HEK293 (cell line): Measurements from ENCODE around the gene CHD8.

Experiments
- GLIS1 ChIP-seq: fragments of 450-650 bp; formaldehyde crosslinking; IDR thresholded peaks from 2 replicates; pipeline ENCODE4 v1.5.1; 2016; ENCODE audit warnings: missing biosample characterization, missing genetic modification characterization
- SCRT2 ChIP-seq: fragments of 450-650 bp; formaldehyde crosslinking; IDR thresholded peaks from 2 replicates; pipeline ENCODE4 v1.5.1; 2016; ENCODE audit warnings: missing biosample characterization, missing genetic modification characterization
- TCF7L2 ChIP-seq: IDR thresholded peaks from 2 replicates; pipeline ENCODE4 v1.6.1; 2011; ENCODE audit warnings: low read depth, mild to moderate bottlenecking, inconsistent platforms, low read length, moderate library complexity, borderline replicate concordance
- ZBTB20 ChIP-seq: fragments of 450-650 bp; formaldehyde crosslinking; IDR thresholded peaks from 2 replicates; pipeline ENCODE4 v1.5.1; 2016; ENCODE audit warnings: missing biosample characterization, missing genetic modification characterization
- ZNF146 ChIP-seq: fragments of 450-650 bp; formaldehyde crosslinking; IDR thresholded peaks from 2 replicates; pipeline ENCODE4 v1.5.1; 2016; ENCODE audit warnings: missing biosample characterization, missing genetic modification characterization
- ZNF248 ChIP-seq: fragments of 450-650 bp; formaldehyde crosslinking; IDR thresholded peaks from 2 replicates; pipeline ENCODE4 v1.5.1; 2017; ENCODE audit warnings: missing biosample characterization, missing genetic modification characterization
- ZNF416 ChIP-seq: fragments of 450-650 bp; formaldehyde crosslinking; IDR thresholded peaks from 2 replicates; pipeline ENCODE4 v1.5.1; 2016; ENCODE audit warnings: missing biosample characterization, missing genetic modification characterization
- ZNF530 ChIP-seq: fragments of 450-650 bp; formaldehyde crosslinking; IDR thresholded peaks from 2 replicates; pipeline ENCODE4 v1.5.1; 2016; ENCODE audit warnings: low read depth, missing biosample characterization, missing genetic modification characterization
- ZNF571 ChIP-seq: fragments of 450-650 bp; formaldehyde crosslinking; IDR thresholded peaks from 2 replicates; pipeline ENCODE4 v1.5.0; 2017; ENCODE audit warnings: missing biosample characterization, missing genetic modification characterization
- TF ChIP-seq, protein P1 (sequence below): fragments of 450-650 bp; formaldehyde crosslinking; IDR thresholded peaks from 2 replicates; pipeline ENCODE4 v1.5.1; 2016; ENCODE audit warnings: missing biosample characterization, missing genetic modification characterization
- TF ChIP-seq, protein P2 (sequence below): fragments of 450-650 bp; formaldehyde crosslinking; IDR thresholded peaks from 2 replicates; pipeline ENCODE4 v1.5.1; 2016; ENCODE audit warnings: missing biosample characterization, missing genetic modification characterization, low read depth
- TF ChIP-seq, protein P3 (sequence below): fragments of 450-650 bp; formaldehyde crosslinking; IDR thresholded peaks from 2 replicates; pipeline ENCODE4 v1.5.1; 2016; ENCODE audit warnings: missing biosample characterization, missing genetic modification characterization
- TF ChIP-seq, protein P4 (sequence below): fragments of 450-650 bp; IDR thresholded peaks from 2 replicates; pipeline ENCODE4 v1.5.1; 2018; ENCODE audit warnings: missing biosample characterization, missing genetic modification characterization

DNA sequence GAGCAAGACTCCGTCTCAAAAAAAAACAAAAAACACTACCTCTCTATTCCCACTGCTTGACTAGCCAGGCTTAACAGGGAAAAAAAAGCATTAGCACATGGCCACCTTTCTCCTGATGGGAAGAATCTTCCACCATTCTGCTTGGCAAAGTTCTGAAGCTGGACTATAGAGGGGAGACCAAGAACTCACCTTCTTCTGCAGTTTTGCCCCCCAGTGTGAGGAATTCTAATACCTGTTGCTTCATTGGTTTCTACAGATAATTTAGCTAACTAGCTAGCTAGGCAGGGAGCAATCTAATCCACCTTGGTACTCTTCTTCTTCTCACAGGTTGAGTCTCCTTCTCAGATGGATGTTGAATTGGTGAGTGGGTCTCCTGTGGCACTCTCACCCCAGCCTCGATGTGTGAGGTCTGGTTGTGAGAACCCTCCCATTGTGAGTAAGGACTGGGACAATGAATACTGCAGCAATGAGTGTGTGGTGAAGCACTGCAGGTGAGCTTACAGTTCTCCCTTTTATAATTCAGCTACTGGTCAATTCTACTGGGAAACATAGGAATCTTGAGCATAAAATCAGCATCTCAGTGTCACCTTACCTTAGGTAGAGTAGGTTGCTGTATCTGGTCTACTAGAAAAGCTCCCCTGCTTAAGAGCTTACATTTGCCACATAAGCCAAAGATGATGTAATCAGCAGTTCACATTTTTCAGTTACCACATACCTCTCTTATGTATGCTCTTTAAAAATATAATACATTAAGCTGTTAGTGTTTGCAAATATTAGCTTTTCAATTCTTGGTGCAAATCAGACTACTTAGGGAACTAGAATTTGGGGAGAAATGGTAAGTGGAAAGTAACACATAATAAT is 39.2 kb upstream of the CHD8 start:
- TF ChIP-seq ZNF416: no peak
- TF ChIP-seq SCRT2 (tag by site-specific recombination): peak; percentile 87
- TF ChIP-seq, protein P1, sequence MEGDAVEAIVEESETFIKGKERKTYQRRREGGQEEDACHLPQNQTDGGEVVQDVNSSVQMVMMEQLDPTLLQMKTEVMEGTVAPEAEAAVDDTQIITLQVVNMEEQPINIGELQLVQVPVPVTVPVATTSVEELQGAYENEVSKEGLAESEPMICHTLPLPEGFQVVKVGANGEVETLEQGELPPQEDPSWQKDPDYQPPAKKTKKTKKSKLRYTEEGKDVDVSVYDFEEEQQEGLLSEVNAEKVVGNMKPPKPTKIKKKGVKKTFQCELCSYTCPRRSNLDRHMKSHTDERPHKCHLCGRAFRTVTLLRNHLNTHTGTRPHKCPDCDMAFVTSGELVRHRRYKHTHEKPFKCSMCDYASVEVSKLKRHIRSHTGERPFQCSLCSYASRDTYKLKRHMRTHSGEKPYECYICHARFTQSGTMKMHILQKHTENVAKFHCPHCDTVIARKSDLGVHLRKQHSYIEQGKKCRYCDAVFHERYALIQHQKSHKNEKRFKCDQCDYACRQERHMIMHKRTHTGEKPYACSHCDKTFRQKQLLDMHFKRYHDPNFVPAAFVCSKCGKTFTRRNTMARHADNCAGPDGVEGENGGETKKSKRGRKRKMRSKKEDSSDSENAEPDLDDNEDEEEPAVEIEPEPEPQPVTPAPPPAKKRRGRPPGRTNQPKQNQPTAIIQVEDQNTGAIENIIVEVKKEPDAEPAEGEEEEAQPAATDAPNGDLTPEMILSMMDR (tag by site-specific recombination): no peak
- no peak for TF ChIP-seq TCF7L2
- TF ChIP-seq, protein P2, sequence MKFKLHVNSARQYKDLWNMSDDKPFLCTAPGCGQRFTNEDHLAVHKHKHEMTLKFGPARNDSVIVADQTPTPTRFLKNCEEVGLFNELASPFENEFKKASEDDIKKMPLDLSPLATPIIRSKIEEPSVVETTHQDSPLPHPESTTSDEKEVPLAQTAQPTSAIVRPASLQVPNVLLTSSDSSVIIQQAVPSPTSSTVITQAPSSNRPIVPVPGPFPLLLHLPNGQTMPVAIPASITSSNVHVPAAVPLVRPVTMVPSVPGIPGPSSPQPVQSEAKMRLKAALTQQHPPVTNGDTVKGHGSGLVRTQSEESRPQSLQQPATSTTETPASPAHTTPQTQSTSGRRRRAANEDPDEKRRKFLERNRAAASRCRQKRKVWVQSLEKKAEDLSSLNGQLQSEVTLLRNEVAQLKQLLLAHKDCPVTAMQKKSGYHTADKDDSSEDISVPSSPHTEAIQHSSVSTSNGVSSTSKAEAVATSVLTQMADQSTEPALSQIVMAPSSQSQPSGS (tag by site-specific recombination): peak; percentile 63; the same call in 1 of the 2 replicates
- no peak for TF ChIP-seq GLIS1 (tag by site-specific recombination)
- TF ChIP-seq ZNF248 (tag by site-specific recombination): no peak
- TF ChIP-seq ZBTB20 (tag by site-specific recombination): no peak
- TF ChIP-seq, protein P3, sequence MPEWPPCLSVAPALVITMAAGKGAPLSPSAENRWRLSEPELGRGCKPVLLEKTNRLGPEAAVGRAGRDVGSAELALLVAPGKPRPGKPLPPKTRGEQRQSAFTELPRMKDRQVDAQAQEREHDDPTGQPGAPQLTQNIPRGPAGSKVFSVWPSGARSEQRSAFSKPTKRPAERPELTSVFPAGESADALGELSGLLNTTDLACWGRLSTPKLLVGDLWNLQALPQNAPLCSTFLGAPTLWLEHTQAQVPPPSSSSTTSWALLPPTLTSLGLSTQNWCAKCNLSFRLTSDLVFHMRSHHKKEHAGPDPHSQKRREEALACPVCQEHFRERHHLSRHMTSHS (tag by site-specific recombination): no peak
- no peak for TF ChIP-seq ZNF530 (tag by site-specific recombination)
- TF ChIP-seq, protein P4, sequence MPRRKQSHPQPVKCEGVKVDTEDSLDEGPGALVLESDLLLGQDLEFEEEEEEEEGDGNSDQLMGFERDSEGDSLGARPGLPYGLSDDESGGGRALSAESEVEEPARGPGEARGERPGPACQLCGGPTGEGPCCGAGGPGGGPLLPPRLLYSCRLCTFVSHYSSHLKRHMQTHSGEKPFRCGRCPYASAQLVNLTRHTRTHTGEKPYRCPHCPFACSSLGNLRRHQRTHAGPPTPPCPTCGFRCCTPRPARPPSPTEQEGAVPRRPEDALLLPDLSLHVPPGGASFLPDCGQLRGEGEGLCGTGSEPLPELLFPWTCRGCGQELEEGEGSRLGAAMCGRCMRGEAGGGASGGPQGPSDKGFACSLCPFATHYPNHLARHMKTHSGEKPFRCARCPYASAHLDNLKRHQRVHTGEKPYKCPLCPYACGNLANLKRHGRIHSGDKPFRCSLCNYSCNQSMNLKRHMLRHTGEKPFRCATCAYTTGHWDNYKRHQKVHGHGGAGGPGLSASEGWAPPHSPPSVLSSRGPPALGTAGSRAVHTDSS: no peak
- no peak for TF ChIP-seq ZNF146 (tag by site-specific recombination)
- TF ChIP-seq ZNF571 (tag by site-specific recombination): no peak
